HG03060 (cell line): ENCODE measurements around the gene GAD2.
"Not testable (repeated sequence)": the region's sequence is repeated elsewhere in the genome, so short reads cannot be mapped to it uniquely, and the experiment has no call there.

Experiments used
- ATAC-seq: cut with Tn5 transposase; IDR thresholded peaks from one replicate; pipeline ENCODE4 v1.9.1; 2021; ENCODE audit warnings: low read depth, moderate number of reproducible peaks; ENCODE audit not compliant: unreplicated experiment

GAD2 gene

GRCh38 chr10:26310361-26310760 lies 93.8 kb downstream of the GAD2 start:
- no peak for ATAC-seq

- no peak for ATAC-seq
These were observed 94.9 kb downstream of the GAD2 start for GRCh38 chr10:26311383-26311940.

- no peak for ATAC-seq
These were observed 97.9 kb downstream of the GAD2 start for GRCh38 chr10:26314265-26315013.

GRCh38 chr10:26318672-26319071 lies 102.1 kb downstream of the GAD2 start:
- no peak for ATAC-seq

- ATAC-seq, result no peak
These were observed 106.6 kb downstream of the GAD2 start for GRCh38 chr10:26323219-26323618.

GRCh38 chr10:26326851-26327250 lies 110.3 kb downstream of the GAD2 start:
- no peak for ATAC-seq

- no peak for ATAC-seq
These were observed 111.2 kb downstream of the GAD2 start for GRCh38 chr10:26327811-26328210.

- ATAC-seq, result no peak
These were observed 114.8 kb downstream of the GAD2 start for GRCh38 chr10:26331371-26331770.

- ATAC-seq, result no peak
These were observed 117.8 kb downstream of the GAD2 start for GRCh38 chr10:26334232-26334931.

- peak; percentile 86 for ATAC-seq
These were observed 118.5 kb downstream of the GAD2 start for GRCh38 chr10:26334932-26335573.

- peak; percentile 22 for ATAC-seq
These were observed 119.1 kb downstream of the GAD2 start for GRCh38 chr10:26335574-26336093.

GRCh38 chr10:26336979-26337378 lies 120.4 kb downstream of the GAD2 start:
- no peak for ATAC-seq

GRCh38 chr10:26341701-26342100 lies 125.1 kb downstream of the GAD2 start:
- no peak for ATAC-seq

GRCh38 chr10:26348821-26349417 lies 132.3 kb downstream of the GAD2 start:
- not testable (repeated sequence) for ATAC-seq
